ENCODE data around the gene TMEM94. TPM values are rescaled to one million over a fixed set of nuclear protein-coding genes. Genes with fewer than 3 reads are reported as not detected.
A peak's percentile ranks its signal among the peaks of the same experiment; 100 is the strongest.
"Not testable (repeated sequence)": the region's sequence is repeated elsewhere in the genome, so short reads cannot be mapped to it uniquely, and the experiment has no call there.

Gene TMEM94
- total RNA-seq, 3 donors from 2014 or later: 73.5 to 114 (median 108) TPM

GRCh38 chr17:75430159-75430974 lies 26.1 kb upstream of the TMEM94 start:
- no peak overlapping the region for H3K4me3 ChIP-seq
- no peaks in the 10 kb centered on the region for H3K9me3 ChIP-seq
- no peak for TF ChIP-seq CTCF (IDR thresholded peaks at IDR 0.05)
- ATAC-seq (peak; percentile 50), DNase-seq (peak in 1 of 3 donors; percentile 35)
- H3K36me3 ChIP-seq (ENCODE audit: low read depth): no peaks in the 10 kb centered on the region
- peaks cover 3% of the 10 kb centered on the region for H3K4me1 ChIP-seq (ENCODE audit: low read depth)
- intact Hi-C loops (cut with DNase I, micrococcal nuclease): no loop called here

- Histone ChIP-seq H3K9me3 (no peaks in the 10 kb centered on the region), H3K4me3 (no peak overlapping the region), H3K4me1 (ENCODE audit: low read depth) (no peaks in the 10 kb centered on the region), H3K36me3 (ENCODE audit: low read depth) (no peaks in the 10 kb centered on the region)
- intact Hi-C loops (cut with DNase I, micrococcal nuclease): no loop called here
- TF ChIP-seq CTCF (IDR thresholded peaks at IDR 0.05): no peak
- no peak for ATAC-seq
- no peak for DNase-seq
These were observed 23.1 kb upstream of the TMEM94 start for GRCh38 chr17:75433218-75433783.

GRCh38 chr17:75434433-75434832 lies 22.0 kb upstream of the TMEM94 start:
- DNase-seq, ATAC-seq: not testable (repeated sequence)

GRCh38 chr17:75437404-75437803 lies 19.0 kb upstream of the TMEM94 start:
- H3K4me1 ChIP-seq (ENCODE audit: low read depth); intact Hi-C loops (cut with DNase I, micrococcal nuclease); DNase-seq; H3K9me3 ChIP-seq; ATAC-seq; H3K36me3 ChIP-seq (ENCODE audit: low read depth); H3K4me3 ChIP-seq: not testable (repeated sequence)

More at GRCh38 chr17:75434433-75434832, 22.0 kb upstream of the TMEM94 start:
- intact Hi-C loops (cut with DNase I, micrococcal nuclease); H3K9me3 ChIP-seq; H3K36me3 ChIP-seq (ENCODE audit: low read depth); H3K4me3 ChIP-seq; H3K4me1 ChIP-seq (ENCODE audit: low read depth): not testable (repeated sequence)

GRCh38 chr17:75439287-75439686 lies 17.1 kb upstream of the TMEM94 start:
- intact Hi-C loops (cut with DNase I, micrococcal nuclease): no loop called here
- TF ChIP-seq CTCF (IDR thresholded peaks at IDR 0.05): no peak
- H3K4me1 ChIP-seq (ENCODE audit: low read depth): no peaks in the 10 kb centered on the region
- ATAC-seq (no peak), DNase-seq (no peak)
- no peaks in the 10 kb centered on the region for H3K9me3 ChIP-seq
- no peak overlapping the region for H3K4me3 ChIP-seq
- H3K36me3 ChIP-seq (ENCODE audit: low read depth): no peaks in the 10 kb centered on the region

- H3K36me3 ChIP-seq (ENCODE audit: low read depth): no peaks in the 10 kb centered on the region
- no peak for TF ChIP-seq CTCF (IDR thresholded peaks at IDR 0.05)
- H3K4me3 ChIP-seq: no peak overlapping the region
- intact Hi-C loops (cut with DNase I, micrococcal nuclease): no loop called here
- ATAC-seq (no peak), DNase-seq (no peak)
- no peaks in the 10 kb centered on the region for H3K9me3 ChIP-seq
- no peaks in the 10 kb centered on the region for H3K4me1 ChIP-seq (ENCODE audit: low read depth)
These were observed 15.5 kb upstream of the TMEM94 start for GRCh38 chr17:75440738-75441448.
